ENCODE measurements around the gene AQP3.

DNA sequence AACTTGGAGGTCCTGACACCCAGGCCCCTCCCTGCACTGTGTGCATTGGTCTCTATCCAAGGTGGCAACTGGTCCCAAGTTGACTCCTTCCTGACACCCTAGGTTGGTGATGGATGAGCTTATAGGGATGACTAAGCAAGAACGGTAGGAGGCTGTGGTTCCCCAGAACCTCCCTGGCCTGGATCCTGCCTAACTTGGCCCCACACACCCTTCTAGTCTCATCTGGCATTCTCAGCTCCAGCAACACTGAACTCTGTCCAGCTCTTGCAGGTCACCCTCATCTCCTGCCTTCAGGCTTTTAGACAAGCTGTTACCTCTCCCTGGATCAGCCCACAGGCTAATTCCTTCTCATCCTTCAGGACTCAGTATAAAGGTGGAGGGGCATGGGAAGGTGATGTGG lies 16.5 kb downstream of the AQP3 start:
- TF ChIP-seq, protein P1, sequence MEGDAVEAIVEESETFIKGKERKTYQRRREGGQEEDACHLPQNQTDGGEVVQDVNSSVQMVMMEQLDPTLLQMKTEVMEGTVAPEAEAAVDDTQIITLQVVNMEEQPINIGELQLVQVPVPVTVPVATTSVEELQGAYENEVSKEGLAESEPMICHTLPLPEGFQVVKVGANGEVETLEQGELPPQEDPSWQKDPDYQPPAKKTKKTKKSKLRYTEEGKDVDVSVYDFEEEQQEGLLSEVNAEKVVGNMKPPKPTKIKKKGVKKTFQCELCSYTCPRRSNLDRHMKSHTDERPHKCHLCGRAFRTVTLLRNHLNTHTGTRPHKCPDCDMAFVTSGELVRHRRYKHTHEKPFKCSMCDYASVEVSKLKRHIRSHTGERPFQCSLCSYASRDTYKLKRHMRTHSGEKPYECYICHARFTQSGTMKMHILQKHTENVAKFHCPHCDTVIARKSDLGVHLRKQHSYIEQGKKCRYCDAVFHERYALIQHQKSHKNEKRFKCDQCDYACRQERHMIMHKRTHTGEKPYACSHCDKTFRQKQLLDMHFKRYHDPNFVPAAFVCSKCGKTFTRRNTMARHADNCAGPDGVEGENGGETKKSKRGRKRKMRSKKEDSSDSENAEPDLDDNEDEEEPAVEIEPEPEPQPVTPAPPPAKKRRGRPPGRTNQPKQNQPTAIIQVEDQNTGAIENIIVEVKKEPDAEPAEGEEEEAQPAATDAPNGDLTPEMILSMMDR (IDR thresholded peaks at IDR 0.05) = no peak
- TF ChIP-seq POLR2AphosphoS5 (IDR thresholded peaks at IDR 0.05) = no peak
